HCT116 (cell line): ENCODE results near the gene PKHD1. TPM values are rescaled to one million over a fixed set of nuclear protein-coding genes. Genes with fewer than 3 reads are reported as not detected.

Experiments
- ATAC-seq: fragments of 200-7000 bp; cut with Tn5 transposase; 2 replicates; pipeline ENCODE4 v1.9.1; 2020; ENCODE audit warnings: mild to moderate bottlenecking, moderate library complexity
- BruUV-seq: library from RNA; stranded (reverse); fragments of 400-500 nt; replicated peaks from 2 replicates; lab custom pipeline; 2021; lab: Mats Ljungman, UMichigan
- CTCF ChIA-PET: fragments of 300-600 bp; sonication (Branson Sonifier 250); formaldehyde crosslinking; loops from one replicate; lab custom pipeline; 2021; ENCODE audit warnings: antibody characterized with exemption; lab: Charles Lee
- POLR2A ChIA-PET: fragments of 300-600, 350-600 bp; sonication (Branson Sonifier 250); formaldehyde crosslinking; loops from one replicate; lab custom pipeline; 2021; ENCODE audit warnings: antibody characterized with exemption; lab: Charles Lee
- RAD21 ChIA-PET, 2 experiments: fragments of 300-600 bp; sonication (Branson Sonifier 250); formaldehyde crosslinking; loops; one replicate each; lab custom pipeline; 2023; ENCODE audit warnings: low total read pairs in 2 of 2; ENCODE audit not compliant: uncharacterized antibody in 2 of 2, unreplicated experiment in 2 of 2, low non-redundant PET in 1 of 2; lab: Charles Lee
- DNase-seq: peaks from one replicate; pipeline ENCODE4 v3.0.0-alpha.2; 2010; ENCODE audit warnings: low read depth, low spot score
- H2AFZ ChIP-seq: fragments of 200-600 bp; shearing (Covaris generic), sonication (generic); 2 replicates; pipeline ENCODE4 v1.6.1; 2017; ENCODE audit warnings: low read depth, mixed run types, mixed read lengths, antibody characterized with exemption, low read length; ENCODE audit not compliant: poor library complexity, severe bottlenecking
- H3K27ac ChIP-seq: 2 replicates; pipeline ENCODE4 v1.5.1; 2012; ENCODE audit warnings: low read depth, low read length
- H3K27me3 ChIP-seq: fragments of 200-600 bp; sonication (generic); 2 replicates; pipeline ENCODE4 v1.6.1; 2016; ENCODE audit warnings: mixed run types, low read length, mixed read lengths; ENCODE audit not compliant: insufficient read depth
- H3K36me3 ChIP-seq, 2 experiments: fragments of 200-500 bp in 1 of 2; fragments of 200-600 bp in 1 of 2; sonication (Bioruptor generic) in 1 of 2; sonication (generic) in 1 of 2; 2 replicates each; pipeline versions ENCODE4 v1.5.1 to v1.6.1; 2014 to 2016; ENCODE audit warnings: low read length in 2 of 2, inconsistent platforms in 1 of 2, mixed read lengths in 1 of 2, mixed run types in 1 of 2; ENCODE audit not compliant: insufficient read depth in 2 of 2, control insufficient read depth in 1 of 2
- H3K4me1 ChIP-seq, 2 experiments: fragments of 200-600 bp in 1 of 2; sonication (generic) in 1 of 2; 2 replicates each; pipeline versions ENCODE4 v1.5.1 to v1.6.1; 2012 to 2017; ENCODE audit warnings: low read length in 2 of 2, inconsistent platforms in 1 of 2, mild to moderate bottlenecking in 1 of 2, mixed read lengths in 1 of 2, mixed run types in 1 of 2, moderate library complexity in 1 of 2; ENCODE audit not compliant: insufficient read depth in 2 of 2, control insufficient read depth in 1 of 2
- H3K4me2 ChIP-seq: fragments of 200-600 bp; sonication (generic); 2 replicates; pipeline ENCODE4 v1.6.1; 2017; ENCODE audit warnings: mixed run types, low read length, mixed read lengths
- H3K4me3 ChIP-seq, 2 experiments: fragments of 200-600 bp in 1 of 2; sonication (generic) in 1 of 2; replicated peaks in 1 of 2; 2 replicates each; pipeline ENCODE4 v1.5.1; 2011 to 2016; ENCODE audit warnings: low read length in 2 of 2, control low read depth in 1 of 2, low read depth in 1 of 2, mild to moderate bottlenecking in 1 of 2, mixed read lengths in 1 of 2, mixed run types in 1 of 2
- H3K79me2 ChIP-seq: fragments of 200-600 bp; sonication (generic); 2 replicates; pipeline ENCODE4 v1.6.1; 2017; ENCODE audit warnings: mild to moderate bottlenecking, mixed run types, low read length, moderate library complexity, mixed read lengths; ENCODE audit not compliant: insufficient read depth
- H3K9ac ChIP-seq: fragments of 200-600 bp; sonication (generic); 2 replicates; pipeline ENCODE4 v1.6.1; 2016; ENCODE audit warnings: low read length, mixed read lengths
- H3K9me2 ChIP-seq: fragments of 200-600 bp; sonication (generic), shearing (Covaris generic); 2 replicates; pipeline ENCODE4 v1.6.1; 2017; ENCODE audit warnings: mixed run types, mild to moderate bottlenecking, moderate library complexity; ENCODE audit not compliant: insufficient read depth
- H3K9me3 ChIP-seq, 2 experiments: fragments of 200-500 bp in 1 of 2; fragments of 200-600 bp in 1 of 2; sonication (Bioruptor generic) in 1 of 2; sonication (generic) in 1 of 2; 2 replicates each; pipeline ENCODE4 v1.6.1; 2014 to 2017; ENCODE audit warnings: low read length in 2 of 2, mixed read lengths in 2 of 2, inconsistent platforms in 1 of 2, low read depth in 1 of 2, mild to moderate bottlenecking in 1 of 2, mixed run types in 1 of 2, moderate library complexity in 1 of 2; ENCODE audit not compliant: control insufficient read depth in 1 of 2, insufficient read depth in 1 of 2
- H4K20me1 ChIP-seq: fragments of 200-600 bp; sonication (generic), shearing (Covaris generic); 2 replicates; pipeline ENCODE4 v1.6.1; 2017; ENCODE audit warnings: mixed run types, mild to moderate bottlenecking, moderate library complexity; ENCODE audit not compliant: insufficient read depth
- CEBPB ChIP-seq: IDR thresholded peaks from 2 replicates; pipeline ENCODE4 v1.6.1; 2012; ENCODE audit warnings: low read depth
- EGR1 ChIP-seq: IDR thresholded peaks from 2 replicates; pipeline ENCODE4 v1.6.1; 2012; ENCODE audit warnings: low read depth
- EZH2 ChIP-seq: fragments of 200-600 bp; sonication (generic); IDR thresholded peaks from 2 replicates; pipeline ENCODE4 v1.6.1; 2017; ENCODE audit warnings: antibody characterized with exemption, mixed run types
- POLR2A ChIP-seq: IDR thresholded peaks from 2 replicates; pipeline ENCODE4 v1.7.0; 2011; ENCODE audit warnings: borderline replicate concordance; ENCODE audit not compliant: insufficient read depth, insufficient read length; ENCODE audit errors: extremely low read depth
- SRF ChIP-seq: IDR thresholded peaks from 2 replicates; pipeline ENCODE4 v1.6.1; 2012; ENCODE audit warnings: low read depth
- intact Hi-C: fragments of 100-400 bp; cut with micrococcal nuclease; formaldehyde crosslinking; loops from 2 replicates; pipeline ENCODE4 v1.10.0; 2022
- total RNA-seq: library from RNA; stranded (reverse); gene quantifications from one replicate; pipeline ENCODE4 v1.2.1, GENCODE V29; 2021; ENCODE audit not compliant: unreplicated experiment
- TF ChIP-seq, protein P1 (sequence below), 3 experiments: fragments of 200-600 bp in 1 of 3; sonication (generic) in 1 of 3; IDR thresholded peaks in 2 of 3; conservative IDR thresholded peaks in 1 of 3; 2 replicates each; pipeline ENCODE4 v1.5.1; 2012 to 2017; ENCODE audit warnings: low read depth in 2 of 3, low read length in 2 of 3, antibody characterized with exemption in 1 of 3, borderline replicate concordance in 1 of 3, control low read depth in 1 of 3, mild to moderate bottlenecking in 1 of 3, mixed read lengths in 1 of 3, mixed run types in 1 of 3, moderate library complexity in 1 of 3; ENCODE audit not compliant: insufficient read depth in 1 of 3
- TF ChIP-seq, protein P2 (sequence below): IDR thresholded peaks from 2 replicates; pipeline ENCODE4 v1.6.1; 2011; ENCODE audit warnings: mild to moderate bottlenecking, low read length, moderate library complexity; ENCODE audit not compliant: insufficient replicate concordance; ENCODE audit errors: extremely low read depth

PKHD1 gene
- total RNA-seq, 1 experiment from 2014 or later: not detected

GRCh38 chr6:51651132-51651817 lies 436.1 kb downstream of the PKHD1 start:
- Histone ChIP-seq H3K79me2 (no peaks in the 10 kb centered on the region), H3K27me3 (no peaks in the 10 kb centered on the region), H3K9ac (no peak overlapping the region), H3K27ac (no peak overlapping the region), H3K36me3 (no peaks in the 10 kb centered on the region), H3K4me1 (no peaks in the 10 kb centered on the region), H2AFZ (no peak overlapping the region), H3K9me3 (peaks cover 0 to 29% of the 10 kb centered on the region in 2 experiments; a peak in 2 of 4 replicates), H3K4me2 (no peak overlapping the region), H3K9me2 (no peaks in the 10 kb centered on the region), H3K4me3 (no peak overlapping the region), H4K20me1 (no peaks in the 10 kb centered on the region)
- CTCF ChIA-PET: no interaction called here
- intact Hi-C loops: no loop called here
- POLR2A ChIA-PET: no interaction called here
- BruUV-seq: no TSS peak
- DNase-seq (no peak), ATAC-seq (no peak)
- RAD21 ChIA-PET: no interaction called here
- TF ChIP-seq, protein P1, sequence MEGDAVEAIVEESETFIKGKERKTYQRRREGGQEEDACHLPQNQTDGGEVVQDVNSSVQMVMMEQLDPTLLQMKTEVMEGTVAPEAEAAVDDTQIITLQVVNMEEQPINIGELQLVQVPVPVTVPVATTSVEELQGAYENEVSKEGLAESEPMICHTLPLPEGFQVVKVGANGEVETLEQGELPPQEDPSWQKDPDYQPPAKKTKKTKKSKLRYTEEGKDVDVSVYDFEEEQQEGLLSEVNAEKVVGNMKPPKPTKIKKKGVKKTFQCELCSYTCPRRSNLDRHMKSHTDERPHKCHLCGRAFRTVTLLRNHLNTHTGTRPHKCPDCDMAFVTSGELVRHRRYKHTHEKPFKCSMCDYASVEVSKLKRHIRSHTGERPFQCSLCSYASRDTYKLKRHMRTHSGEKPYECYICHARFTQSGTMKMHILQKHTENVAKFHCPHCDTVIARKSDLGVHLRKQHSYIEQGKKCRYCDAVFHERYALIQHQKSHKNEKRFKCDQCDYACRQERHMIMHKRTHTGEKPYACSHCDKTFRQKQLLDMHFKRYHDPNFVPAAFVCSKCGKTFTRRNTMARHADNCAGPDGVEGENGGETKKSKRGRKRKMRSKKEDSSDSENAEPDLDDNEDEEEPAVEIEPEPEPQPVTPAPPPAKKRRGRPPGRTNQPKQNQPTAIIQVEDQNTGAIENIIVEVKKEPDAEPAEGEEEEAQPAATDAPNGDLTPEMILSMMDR (IDR thresholded peaks at IDR 0.05 in 2 of 3, conservative IDR thresholded peaks at IDR 0.05 in 1 of 3; ENCODE audit: borderline replicate concordance in 1 of 3, insufficient read depth in 1 of 3, low read depth in 2 of 3, low read length in 2 of 3): no peak
- TF ChIP-seq, protein P2, sequence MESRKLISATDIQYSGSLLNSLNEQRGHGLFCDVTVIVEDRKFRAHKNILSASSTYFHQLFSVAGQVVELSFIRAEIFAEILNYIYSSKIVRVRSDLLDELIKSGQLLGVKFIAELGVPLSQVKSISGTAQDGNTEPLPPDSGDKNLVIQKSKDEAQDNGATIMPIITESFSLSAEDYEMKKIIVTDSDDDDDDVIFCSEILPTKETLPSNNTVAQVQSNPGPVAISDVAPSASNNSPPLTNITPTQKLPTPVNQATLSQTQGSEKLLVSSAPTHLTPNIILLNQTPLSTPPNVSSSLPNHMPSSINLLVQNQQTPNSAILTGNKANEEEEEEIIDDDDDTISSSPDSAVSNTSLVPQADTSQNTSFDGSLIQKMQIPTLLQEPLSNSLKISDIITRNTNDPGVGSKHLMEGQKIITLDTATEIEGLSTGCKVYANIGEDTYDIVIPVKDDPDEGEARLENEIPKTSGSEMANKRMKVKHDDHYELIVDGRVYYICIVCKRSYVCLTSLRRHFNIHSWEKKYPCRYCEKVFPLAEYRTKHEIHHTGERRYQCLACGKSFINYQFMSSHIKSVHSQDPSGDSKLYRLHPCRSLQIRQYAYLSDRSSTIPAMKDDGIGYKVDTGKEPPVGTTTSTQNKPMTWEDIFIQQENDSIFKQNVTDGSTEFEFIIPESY: no peak
- no peak for TF ChIP-seq EZH2
- TF ChIP-seq CEBPB: no peak
- TF ChIP-seq EGR1: no peak
- TF ChIP-seq SRF: no peak
- no peak for TF ChIP-seq POLR2A
